CD4-positive, alpha-beta T cell treated with Interleukin-15 for 4 hours (primary cell): ENCODE results near the gene EGFLAM.

Source experiments
- DNase-seq: peaks from one replicate; pipeline ENCODE4 v3.0.0-alpha.2; 2020; ENCODE audit warnings: low spot score

The EGFLAM gene

GRCh38 chr5:38420246-38420645 is 161.9 kb downstream of the EGFLAM start:
- DNase-seq, result no peak

GRCh38 chr5:38420691-38421390 is 162.5 kb downstream of the EGFLAM start:
- peak; percentile 7 for DNase-seq

GRCh38 chr5:38422622-38423021 is 164.3 kb downstream of the EGFLAM start:
- DNase-seq, result no peak

GRCh38 chr5:38423276-38424147 is 165.2 kb downstream of the EGFLAM start:
- no peak for DNase-seq

GRCh38 chr5:38424148-38425060 is 166.0 kb downstream of the EGFLAM start:
- no peak for DNase-seq

GRCh38 chr5:38426490-38426889 is 168.1 kb downstream of the EGFLAM start:
- DNase-seq, result no peak

- no peak for DNase-seq
Observed at GRCh38 chr5:38426986-38427950, 168.9 kb downstream of the EGFLAM start.

- no peak for DNase-seq
Observed at GRCh38 chr5:38431242-38431853, 173.0 kb downstream of the EGFLAM start.

- no peak for DNase-seq
Observed at GRCh38 chr5:38433160-38433861, 175.0 kb downstream of the EGFLAM start.

GRCh38 chr5:38434966-38435705 is 176.8 kb downstream of the EGFLAM start:
- DNase-seq, result no peak

- no peak for DNase-seq
Observed at GRCh38 chr5:38438757-38439156, 180.4 kb downstream of the EGFLAM start.

GRCh38 chr5:38441453-38442246 is 183.3 kb downstream of the EGFLAM start:
- DNase-seq, result peak; percentile 82

- no peak for DNase-seq
Observed at GRCh38 chr5:38442247-38442573, 183.9 kb downstream of the EGFLAM start.

- DNase-seq, result no peak
Observed at GRCh38 chr5:38443390-38443789, 185.0 kb downstream of the EGFLAM start.

- DNase-seq, result no peak
Observed at GRCh38 chr5:38445374-38446028, 187.1 kb downstream of the EGFLAM start.

GRCh38 chr5:38446029-38446522 is 187.7 kb downstream of the EGFLAM start:
- DNase-seq, result no peak

- no peak for DNase-seq
Observed at GRCh38 chr5:38447056-38447455, 188.7 kb downstream of the EGFLAM start.

- no peak for DNase-seq
Observed at GRCh38 chr5:38447786-38448185, 189.4 kb downstream of the EGFLAM start.
